HepG2 (cell line): Measurements from ENCODE around the gene VWC2L.

Experiments used
- CTCF ChIP-seq: sonication (generic); formaldehyde crosslinking; IDR thresholded peaks from 2 replicates; pipeline ENCODE4 v1.5.0; 2020; ENCODE audit warnings: mild to moderate bottlenecking, missing genetic modification reagents, moderate library complexity
- FOXP1 ChIP-seq, 2 experiments: fragments of 450-650 bp in 1 of 2; IDR thresholded peaks; 2 replicates each; pipeline ENCODE4 v1.6.1; 2017 to 2018; ENCODE audit warnings: antibody characterized with exemption in 1 of 2
- IRF1 ChIP-seq: sonication (generic); formaldehyde crosslinking; IDR thresholded peaks from 2 replicates; pipeline ENCODE4 v1.4.0; 2020; ENCODE audit warnings: low read depth, mild to moderate bottlenecking, missing genetic modification reagents
- PCBP1 ChIP-seq: fragments of 200-400 bp; formaldehyde crosslinking; IDR thresholded peaks from 2 replicates; pipeline ENCODE4 v1.6.1; 2017; ENCODE audit warnings: mild to moderate bottlenecking, low read depth, low read length, borderline replicate concordance
- RBM39 ChIP-seq: fragments of 200-400 bp; formaldehyde crosslinking; IDR thresholded peaks from one replicate; pipeline ENCODE4 v1.6.1; 2018; ENCODE audit warnings: antibody characterized with exemption, mild to moderate bottlenecking, low read depth, low read length; ENCODE audit not compliant: poor library complexity, severe bottlenecking
- TAF1 ChIP-seq: sonication (generic); formaldehyde crosslinking; IDR thresholded peaks from 2 replicates; pipeline ENCODE4 v1.4.0; 2020; ENCODE audit warnings: missing genetic modification reagents
- ZKSCAN1 ChIP-seq: fragments of 150-350 bp; IDR thresholded peaks from 2 replicates; pipeline ENCODE4 v1.6.1; 2014; ENCODE audit warnings: low read length
- ZNF274 ChIP-seq: sonication (generic); formaldehyde crosslinking; IDR thresholded peaks from 2 replicates; pipeline ENCODE4 v1.5.1; 2020; ENCODE audit warnings: mild to moderate bottlenecking, missing genetic modification reagents

- TF ChIP-seq RBM39, result no peak
- TF ChIP-seq ZKSCAN1, result no peak
- TF ChIP-seq CTCF, result no peak
- TF ChIP-seq ZNF274, result no peak
- no peak for TF ChIP-seq FOXP1 (IDR thresholded peaks at IDR 0.05)
- no peak for TF ChIP-seq FOXP1 (CRISPR knock-in tag; IDR thresholded peaks at IDR 0.05)
- no peak for TF ChIP-seq IRF1
- TF ChIP-seq PCBP1, result no peak
- no peak for TF ChIP-seq TAF1 (CRISPR knock-in tag)
These were observed 96.2 kb downstream of the VWC2L start for GRCh38 chr2:214507032-214507431.
